Naive B cell (primary cell): ENCODE data around the gene VPS72. TPM values are rescaled to one million over a fixed set of nuclear protein-coding genes. Genes with fewer than 3 reads are reported as not detected.
A peak's percentile ranks its signal among the peaks of the same experiment; 100 is the strongest.
"Not testable (repeated sequence)": the region's sequence is repeated elsewhere in the genome, so short reads cannot be mapped to it uniquely, and the experiment has no call there.

Experiments
- ATAC-seq, 2 donors: fragments of 150-1000 bp; cut with Tn5 transposase; 2 replicates each; pipeline ENCODE4 v1.10.0; 2021; ENCODE audit warnings: low read depth in 2 of 2, mild to moderate bottlenecking in 2 of 2, moderate library complexity in 2 of 2
- DNase-seq: peaks from one replicate; pipeline ENCODE4 v3.0.0; 2022
- H3K27ac Mint-ChIP-seq, 6 donors: one replicate each; pipeline ENCODE4 v1.8.0; 2020 to 2022; ENCODE audit warnings: mild to moderate bottlenecking in 6 of 6, mixed read lengths in 6 of 6, moderate library complexity in 5 of 6, inconsistent platforms in 2 of 6
- H3K27me3 Mint-ChIP-seq, 3 donors: one replicate each; pipeline ENCODE4 v1.8.0; 2021 to 2022; ENCODE audit warnings: mixed read lengths in 3 of 3, mild to moderate bottlenecking in 1 of 3
- H3K36me3 Mint-ChIP-seq, 2 donors: one replicate each; pipeline ENCODE4 v1.8.0; 2020 to 2022; ENCODE audit warnings: mixed read lengths in 2 of 2, inconsistent platforms in 1 of 2, mild to moderate bottlenecking in 1 of 2
- H3K4me1 Mint-ChIP-seq, 3 donors: one replicate each; pipeline ENCODE4 v1.8.0; 2020 to 2022; ENCODE audit warnings: mixed read lengths in 3 of 3, inconsistent platforms in 1 of 3, mild to moderate bottlenecking in 1 of 3, moderate library complexity in 1 of 3
- H3K4me3 Mint-ChIP-seq, 8 donors: one replicate each; pipeline ENCODE4 v1.8.0; 2020 to 2022; ENCODE audit warnings: mild to moderate bottlenecking in 8 of 8, mixed read lengths in 8 of 8, moderate library complexity in 8 of 8, inconsistent platforms in 2 of 8
- H3K9me3 Mint-ChIP-seq, 7 donors: one replicate each; pipeline ENCODE4 v1.8.0; 2020 to 2022; ENCODE audit warnings: mixed read lengths in 7 of 7, mild to moderate bottlenecking in 5 of 7, inconsistent platforms in 2 of 7, moderate library complexity in 1 of 7
- polyA plus RNA-seq, 6 donors: library from polyadenylated mRNA; unstranded; fragments of 300-500 nt; fragmentation: Illumina TruSeq; gene quantifications; one replicate each; pipeline ENCODE4 v1.2.3, GENCODE V29; 2021; ENCODE audit warnings: low read depth in 6 of 6

Gene VPS72
- polyA plus RNA-seq: 10 to 100 TPM; 58.1 to 81.1 (median 72.1) TPM

GRCh38 chr1:151189637-151190445 lies at the start of gene VPS72:
TSS of gene VPS72 (minus strand) at chr1:151190197. CDS start at chr1:151190121, 76 bp downstream.
- Mint-ChIP-seq H3K9me3 (no peaks in the 10 kb centered on the region), H3K4me1 (peaks cover 29 to 35% (median 30%) of the 10 kb centered on the region in 3 donors), H3K27ac (peak within 1 kb of the TSS; percentile 87 to 99 (median 98)), H3K4me3 (peak within 1 kb of the TSS; percentile 96 to 100 (median 99)), H3K36me3 (peaks cover 2 to 7% of the 10 kb centered on the region in 2 donors), H3K27me3 (peaks cover 0 to 5% (median 0%) of the 10 kb centered on the region in 3 donors)
- ATAC-seq (peak; percentile 91 to 93), DNase-seq (peak; percentile 83)

- peak overlapping the region in 1 of 8 donors; percentile 57 for H3K4me3 Mint-ChIP-seq
- ATAC-seq (no peak), DNase-seq (no peak)
- peak overlapping the region in 4 of 6 donors; percentile 45 to 61 (median 49) for H3K27ac Mint-ChIP-seq
- no peaks in the 10 kb centered on the region for H3K9me3 Mint-ChIP-seq
- H3K36me3 Mint-ChIP-seq: peaks cover 45 to 57% of the 10 kb centered on the region in 2 donors
- peaks cover 9 to 17% (median 11%) of the 10 kb centered on the region in 3 donors for H3K4me1 Mint-ChIP-seq
- H3K27me3 Mint-ChIP-seq: no peaks in the 10 kb centered on the region
These were observed 48.4 kb upstream of the VPS72 start for GRCh38 chr1:151238467-151238739.

- H3K27ac Mint-ChIP-seq: peak overlapping the region in 4 of 6 donors; percentile 47 to 91 (median 60)
- peaks cover 9 to 17% (median 11%) of the 10 kb centered on the region in 3 donors for H3K4me1 Mint-ChIP-seq
- H3K27me3 Mint-ChIP-seq: no peaks in the 10 kb centered on the region
- peaks cover 39 to 52% of the 10 kb centered on the region in 2 donors for H3K36me3 Mint-ChIP-seq
- ATAC-seq (peak in 1 of 2 donors; percentile 43), DNase-seq (peak; percentile 3)
- H3K4me3 Mint-ChIP-seq: peak overlapping the region in 1 of 8 donors; percentile 57
- no peaks in the 10 kb centered on the region for H3K9me3 Mint-ChIP-seq
These were observed 47.9 kb upstream of the VPS72 start for GRCh38 chr1:151237678-151238466.

- Mint-ChIP-seq H3K4me3 (no peak overlapping the region), H3K27me3 (no peaks in the 10 kb centered on the region), H3K36me3 (peaks cover 35 to 54% of the 10 kb centered on the region in 2 donors), H3K27ac (peak overlapping the region in 2 of 6 donors; percentile 6 to 20), H3K9me3 (no peaks in the 10 kb centered on the region), H3K4me1 (peaks cover 9 to 14% (median 11%) of the 10 kb centered on the region in 3 donors)
- ATAC-seq (no peak), DNase-seq (no peak)
These were observed 45.2 kb upstream of the VPS72 start for GRCh38 chr1:151235235-151235634.

GRCh38 chr1:151222130-151222529 lies 32.1 kb upstream of the VPS72 start:
- DNase-seq: no peak
- Mint-ChIP-seq H3K9me3 (no peaks in the 10 kb centered on the region), H3K4me1 (peaks cover 0 to 10% (median 2%) of the 10 kb centered on the region in 3 donors), H3K27me3 (no peaks in the 10 kb centered on the region), H3K27ac (peak overlapping the region in 1 of 6 donors; percentile 54), H3K36me3 (peaks cover 0 to 6% of the 10 kb centered on the region in 2 donors), H3K4me3 (no peak overlapping the region)
- ATAC-seq: no peak

GRCh38 chr1:151221616-151222015 lies 31.6 kb upstream of the VPS72 start:
- DNase-seq (no peak), ATAC-seq (no peak)
- Mint-ChIP-seq H3K27me3 (no peaks in the 10 kb centered on the region), H3K9me3 (no peaks in the 10 kb centered on the region), H3K27ac (peak overlapping the region in 1 of 6 donors; percentile 95), H3K4me3 (no peak overlapping the region), H3K4me1 (peaks cover 2 to 11% (median 2%) of the 10 kb centered on the region in 3 donors), H3K36me3 (peaks cover 0 to 6% of the 10 kb centered on the region in 2 donors)

GRCh38 chr1:151213560-151213959 lies 23.6 kb upstream of the VPS72 start:
- peak overlapping the region in 4 of 6 donors; percentile 10 to 84 (median 46) for H3K27ac Mint-ChIP-seq
- no peaks in the 10 kb centered on the region for H3K9me3 Mint-ChIP-seq
- H3K4me1 Mint-ChIP-seq: peaks cover 13 to 20% (median 18%) of the 10 kb centered on the region in 3 donors

GRCh38 chr1:151211972-151212705 lies 22.1 kb upstream of the VPS72 start:
- DNase-seq (no peak), ATAC-seq (no peak)
- peaks cover 13 to 21% (median 20%) of the 10 kb centered on the region in 3 donors for H3K4me1 Mint-ChIP-seq
- peak overlapping the region in 4 of 6 donors; percentile 35 to 69 (median 56) for H3K27ac Mint-ChIP-seq
- H3K27me3 Mint-ChIP-seq: no peaks in the 10 kb centered on the region
- no peaks in the 10 kb centered on the region for H3K9me3 Mint-ChIP-seq
- no peaks in the 10 kb centered on the region for H3K36me3 Mint-ChIP-seq
- peak overlapping the region in 1 of 8 donors; percentile 66 for H3K4me3 Mint-ChIP-seq

More at GRCh38 chr1:151213560-151213959, 23.6 kb upstream of the VPS72 start:
- no peaks in the 10 kb centered on the region for H3K36me3 Mint-ChIP-seq
- H3K4me3 Mint-ChIP-seq: peak overlapping the region in 1 of 8 donors; percentile 13
- DNase-seq (no peak), ATAC-seq (no peak)
- no peaks in the 10 kb centered on the region for H3K27me3 Mint-ChIP-seq

- Mint-ChIP-seq H3K36me3 (no peaks in the 10 kb centered on the region), H3K27me3 (no peaks in the 10 kb centered on the region), H3K27ac (no peak overlapping the region), H3K4me1 (peaks cover 12 to 25% (median 17%) of the 10 kb centered on the region in 3 donors), H3K9me3 (no peaks in the 10 kb centered on the region), H3K4me3 (no peak overlapping the region)
- ATAC-seq (no peak), DNase-seq (no peak)
These were observed 20.8 kb upstream of the VPS72 start for GRCh38 chr1:151210830-151211229.

GRCh38 chr1:151205381-151205965 lies 15.5 kb upstream of the VPS72 start:
- Mint-ChIP-seq H3K27ac (peak overlapping the region in 2 of 6 donors; percentile 21 to 28), H3K4me1 (peaks cover 8 to 34% (median 34%) of the 10 kb centered on the region in 3 donors)
- H3K36me3 Mint-ChIP-seq, ATAC-seq, DNase-seq, H3K4me3 Mint-ChIP-seq, H3K9me3 Mint-ChIP-seq, H3K27me3 Mint-ChIP-seq: not testable (repeated sequence)

- H3K27ac Mint-ChIP-seq: peak overlapping the region; percentile 24 to 99 (median 98)
- peaks cover 0 to 9% of the 10 kb centered on the region in 2 donors for H3K36me3 Mint-ChIP-seq
- H3K4me3 Mint-ChIP-seq: peak overlapping the region; percentile 93 to 100 (median 98)
- H3K9me3 Mint-ChIP-seq: no peaks in the 10 kb centered on the region
- DNase-seq (no peak), ATAC-seq (no peak)
- H3K27me3 Mint-ChIP-seq: no peaks in the 10 kb centered on the region
- H3K4me1 Mint-ChIP-seq: peaks cover 34 to 54% (median 52%) of the 10 kb centered on the region in 3 donors
These were observed 10.0 kb upstream of the VPS72 start for GRCh38 chr1:151199873-151200581.
